Keratinocyte (primary cell): ENCODE results near the gene AJM1. TPM values are rescaled to one million over a fixed set of nuclear protein-coding genes. Genes with fewer than 3 reads are reported as not detected.
"Not testable (repeated sequence)": the region's sequence is repeated elsewhere in the genome, so short reads cannot be mapped to it uniquely, and the experiment has no call there.

Experiments used
- DNase-seq: peaks from one replicate; pipeline ENCODE4 v3.0.0-alpha.2; 2011; ENCODE audit warnings: low read depth, missing footprints, low spot score
- FAIRE-seq: peaks from 2 replicates; lab custom pipeline; 2011; peaks lifted over from hg19 to GRCh38; lab: Jason Lieb, UNC
- H2AFZ ChIP-seq: 2 replicates; pipeline ENCODE4 v1.6.0; 2012; ENCODE audit warnings: low read length, control low read depth, inconsistent platforms; ENCODE audit not compliant: control insufficient read depth
- H3K27ac ChIP-seq: 2 replicates; pipeline ENCODE4 v1.5.1; 2011; ENCODE audit warnings: low read length; ENCODE audit not compliant: control insufficient read depth, insufficient read depth
- H3K27me3 ChIP-seq: 3 replicates; pipeline ENCODE4 v1.6.0; 2011; ENCODE audit warnings: low read length; ENCODE audit not compliant: control insufficient read depth, insufficient read depth; ENCODE audit errors: extremely low read depth
- H3K36me3 ChIP-seq, 2 experiments: 2 replicates in 1 of 2; 3 replicates in 1 of 2; pipeline ENCODE4 v1.5.1; 2011; ENCODE audit warnings: low read length in 2 of 2, mild to moderate bottlenecking in 1 of 2; ENCODE audit not compliant: control insufficient read depth in 2 of 2, insufficient read depth in 2 of 2; ENCODE audit errors: extremely low read depth in 1 of 2
- H3K4me1 ChIP-seq: 3 replicates; pipeline ENCODE4 v1.5.1; 2011; ENCODE audit warnings: low read length; ENCODE audit not compliant: control insufficient read depth, insufficient read depth; ENCODE audit errors: extremely low read depth
- H3K4me2 ChIP-seq: 3 replicates; pipeline ENCODE4 v1.6.0; 2011; ENCODE audit warnings: low read depth, low read length; ENCODE audit not compliant: control insufficient read depth, insufficient read depth; ENCODE audit errors: extremely low read depth
- H3K4me3 ChIP-seq, 3 experiments: fragments of 200-600 bp in 1 of 3; sonication (generic) in 1 of 3; 2 replicates in 2 of 3; 3 replicates in 1 of 3; pipeline ENCODE4 v1.5.1; 2011 to 2016; ENCODE audit warnings: low read length in 3 of 3, mild to moderate bottlenecking in 3 of 3, control low read depth in 2 of 3, inconsistent platforms in 1 of 3, low read depth in 1 of 3, mixed read lengths in 1 of 3, mixed run types in 1 of 3, moderate library complexity in 1 of 3; ENCODE audit not compliant: control insufficient read depth in 2 of 3, insufficient read depth in 2 of 3; ENCODE audit errors: extremely low read depth in 1 of 3
- H3K79me2 ChIP-seq: 2 replicates; pipeline ENCODE4 v1.6.0; 2012; ENCODE audit warnings: low read length; ENCODE audit not compliant: control insufficient read depth, insufficient read depth
- H3K9ac ChIP-seq: 3 replicates; pipeline ENCODE4 v1.6.0; 2011; ENCODE audit warnings: low read length; ENCODE audit not compliant: control insufficient read depth, insufficient read depth; ENCODE audit errors: extremely low read depth
- H3K9me1 ChIP-seq: 3 replicates; pipeline ENCODE4 v1.6.0; 2011; ENCODE audit warnings: low read length; ENCODE audit not compliant: control insufficient read depth, insufficient read depth; ENCODE audit errors: extremely low read depth
- H3K9me3 ChIP-seq: 2 replicates; pipeline ENCODE4 v1.5.1; 2012; ENCODE audit warnings: low read depth, low read length; ENCODE audit not compliant: control insufficient read depth
- H4K20me1 ChIP-seq: 3 replicates; pipeline ENCODE4 v1.6.0; 2011; ENCODE audit warnings: low read length; ENCODE audit not compliant: control insufficient read depth, insufficient read depth; ENCODE audit errors: extremely low read depth
- CTCF ChIP-seq, 3 experiments: IDR thresholded peaks in 1 of 3; conservative IDR thresholded peaks in 1 of 3; optimal IDR thresholded peaks in 1 of 3; 2 replicates in 2 of 3; 3 replicates in 1 of 3; pipeline versions ENCODE3 to v1.5.1; 2011; ENCODE audit warnings: low read length in 3 of 3, mild to moderate bottlenecking in 3 of 3, moderate library complexity in 2 of 3, control low read depth in 1 of 3, inconsistent platforms in 1 of 3; ENCODE audit not compliant: insufficient read depth in 2 of 3; ENCODE audit errors: extremely low read depth in 1 of 3
- EZH2 ChIP-seq: IDR thresholded peaks from one replicate; pipeline ENCODE4 v1.6.1; 2012; ENCODE audit warnings: inconsistent platforms, mild to moderate bottlenecking, low read length, moderate library complexity
- dilution Hi-C: fragments of 300-500 bp; cut with MboI; formaldehyde crosslinking; loops from one replicate; pipeline ENCODE4 v1.7.0; 2020; ENCODE audit warnings: low sequenced_read_pairs; ENCODE audit not compliant: extremely low pct_ligation_motif_present
- polyA plus RNA-seq, 5 experiments: library from polyadenylated mRNA; depleted of rRNA in 3 of 5; stranded (reverse) in 3 of 5; stranded (forward) in 1 of 5; unstranded in 1 of 5; fragments of >200 nt; gene quantifications; 1 replicate in 1 of 5; 2 replicates in 3 of 5; 3 replicates in 1 of 5; pipeline versions ENCODE4 v1.2.1 to v1.2.3, GENCODE V29; 2011 to 2012; ENCODE audit warnings: missing spikeins in 2 of 5, low read depth in 1 of 5, low replicate concordance in 1 of 5

The AJM1 gene
- polyA plus RNA-seq, 1 donor (not counting 4 experiments of a cell fraction or from before 2014, with no cell fraction given) = 0.12 TPM

- H3K36me3 ChIP-seq = no peaks in the 10 kb centered on the region
- DNase-seq (no peak), FAIRE-seq (no peak)
- peak overlapping the region; percentile 86 for H3K4me2 ChIP-seq
- H4K20me1 ChIP-seq = no peaks in the 10 kb centered on the region
- H3K79me2 ChIP-seq = peaks cover 2% of the 10 kb centered on the region
- no peaks in the 10 kb centered on the region for H3K27me3 ChIP-seq
- no peaks in the 10 kb centered on the region for H3K9me1 ChIP-seq
- peak overlapping the region; percentile 83 for H2AFZ ChIP-seq
- no peaks in the 10 kb centered on the region for H3K9me3 ChIP-seq
- TF ChIP-seq CTCF (optimal IDR thresholded peaks at IDR 0.05 in 1 of 3, IDR thresholded peaks at IDR 0.05 in 1 of 3, conservative IDR thresholded peaks at IDR 0.05 in 1 of 3; ENCODE audit: extremely low read depth in 1 of 3, insufficient read depth in 2 of 3, low read length in 3 of 3) = no peak
- peak overlapping the region; percentile 66 for H3K9ac ChIP-seq
- dilution Hi-C loops = no loop called here
- H3K4me1 ChIP-seq = peaks cover 21% of the 10 kb centered on the region
- peak overlapping the region in 1 of 3 experiments; percentile 54 for H3K4me3 ChIP-seq
- peak overlapping the region; percentile 43 for H3K27ac ChIP-seq
These were observed 39.4 kb downstream of the AJM1 start for GRCh38 chr9:136881691-136882108.

DNA sequence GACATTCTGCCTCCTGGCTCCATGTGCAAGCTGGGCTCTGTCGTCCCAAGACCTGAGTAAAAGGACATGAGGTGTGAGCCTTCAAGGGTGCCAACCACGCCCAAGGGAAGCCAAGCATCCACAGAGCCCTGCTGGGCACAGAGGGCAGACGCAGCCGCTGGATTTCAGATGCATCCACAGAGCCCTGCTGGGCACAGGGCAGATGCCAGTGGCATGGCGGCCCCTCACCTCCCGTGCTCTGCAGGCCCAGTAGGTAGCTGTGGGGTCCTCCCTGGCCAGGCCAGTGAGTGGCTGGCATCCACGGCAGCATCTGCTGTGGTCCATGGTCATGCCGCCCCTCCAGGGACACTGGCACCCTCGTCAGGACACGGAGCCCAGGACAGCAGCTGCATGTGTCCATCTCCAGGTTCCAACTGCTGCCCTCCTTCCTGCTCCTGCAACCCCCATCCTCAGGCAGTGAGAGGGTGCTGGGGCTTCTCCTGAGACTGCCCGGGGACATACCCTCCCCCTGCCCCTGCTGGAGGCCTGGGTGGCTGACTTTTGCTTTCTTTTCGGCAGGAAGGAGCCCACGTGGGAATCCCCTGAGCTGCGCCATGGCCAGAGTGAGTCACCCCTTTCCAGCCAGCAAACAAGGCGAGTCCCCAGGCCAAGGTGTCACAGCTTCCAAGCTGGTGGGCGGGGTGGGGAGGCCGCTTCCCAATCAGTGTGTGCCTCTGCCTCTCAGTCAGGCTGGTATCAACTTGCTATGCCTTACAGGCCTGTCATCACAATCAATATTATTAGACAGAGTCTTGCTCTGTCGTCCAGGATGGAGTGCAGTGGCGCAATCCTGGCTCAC is 40.0 kb downstream of the AJM1 start:
- H3K27ac ChIP-seq = peak overlapping the region; percentile 43
- peaks cover 8% of the 10 kb centered on the region for H3K79me2 ChIP-seq
- H3K4me3 ChIP-seq = peak overlapping the region in 2 of 3 experiments; percentile 53 to 54
- dilution Hi-C loops = no loop called here
- H4K20me1 ChIP-seq = no peaks in the 10 kb centered on the region
- no peaks in the 10 kb centered on the region for H3K27me3 ChIP-seq
- TF ChIP-seq CTCF (optimal IDR thresholded peaks at IDR 0.05 in 1 of 3, IDR thresholded peaks at IDR 0.05 in 1 of 3, conservative IDR thresholded peaks at IDR 0.05 in 1 of 3; ENCODE audit: extremely low read depth in 1 of 3, insufficient read depth in 2 of 3, low read length in 3 of 3) (no peak), EZH2 (no peak)
- peak; percentile 72 for DNase-seq
- peaks cover 24% of the 10 kb centered on the region for H3K4me1 ChIP-seq
- H3K9ac ChIP-seq = peak overlapping the region; percentile 66
- no peaks in the 10 kb centered on the region for H3K36me3 ChIP-seq
- no peaks in the 10 kb centered on the region for H3K9me3 ChIP-seq
- peak; percentile 9 for FAIRE-seq
- H2AFZ ChIP-seq = peak overlapping the region; percentile 83
- no peaks in the 10 kb centered on the region for H3K9me1 ChIP-seq
- peak overlapping the region; percentile 86 for H3K4me2 ChIP-seq

DNA sequence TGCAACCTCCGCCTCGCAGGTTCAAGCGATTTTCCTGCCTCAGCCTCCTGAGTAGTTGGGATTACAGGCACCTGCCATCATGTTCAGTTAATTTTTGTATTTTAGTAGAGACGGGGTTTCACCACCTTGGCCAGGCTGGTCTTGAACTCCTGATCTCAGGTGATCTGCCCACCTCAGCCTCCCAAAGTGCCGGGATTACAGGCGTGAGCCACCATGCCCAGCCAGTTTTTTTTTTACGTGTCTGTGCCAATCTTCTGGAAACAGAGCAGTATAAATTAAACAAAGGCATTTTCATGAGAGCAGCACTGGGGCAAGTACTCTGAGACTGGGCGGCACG is 40.6 kb downstream of the AJM1 start:
- H3K9ac ChIP-seq, H3K9me3 ChIP-seq, H3K36me3 ChIP-seq, H3K9me1 ChIP-seq, H3K27me3 ChIP-seq, FAIRE-seq, H2AFZ ChIP-seq, H4K20me1 ChIP-seq, DNase-seq, dilution Hi-C loops, H3K4me3 ChIP-seq: not testable (repeated sequence)
- H3K4me1 ChIP-seq = peaks cover 28% of the 10 kb centered on the region
- peak overlapping the region; percentile 86 for H3K4me2 ChIP-seq
- H3K27ac ChIP-seq = peak overlapping the region; percentile 13
- peaks cover 12% of the 10 kb centered on the region for H3K79me2 ChIP-seq

DNA sequence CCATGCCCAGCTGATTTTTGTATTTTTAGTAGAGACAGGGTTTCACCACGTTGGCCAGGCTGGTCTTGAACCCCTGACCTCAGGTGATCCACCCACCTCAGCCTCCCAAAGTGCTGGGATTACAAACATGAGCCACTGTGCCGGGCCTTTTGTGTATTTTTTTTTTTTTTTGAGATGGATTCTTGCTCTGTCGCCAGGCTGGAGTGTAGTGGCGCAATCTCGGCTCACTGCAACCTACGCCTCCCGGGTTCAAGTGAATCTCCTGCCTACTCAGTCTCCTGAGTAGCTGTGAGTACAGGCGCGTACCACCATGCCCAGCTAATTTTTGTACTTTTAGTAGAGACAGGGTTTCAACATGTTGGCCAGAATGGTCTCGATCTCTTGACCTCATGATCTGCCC is 41.4 kb downstream of the AJM1 start:
- H3K9me3 ChIP-seq, dilution Hi-C loops, FAIRE-seq, H4K20me1 ChIP-seq, H3K9ac ChIP-seq, DNase-seq, H3K9me1 ChIP-seq, H3K4me2 ChIP-seq, H3K27me3 ChIP-seq, H3K27ac ChIP-seq, H2AFZ ChIP-seq, H3K36me3 ChIP-seq, H3K4me3 ChIP-seq: not testable (repeated sequence)
- Histone ChIP-seq H3K79me2 (peaks cover 20% of the 10 kb centered on the region), H3K4me1 (peaks cover 28% of the 10 kb centered on the region)
